Caco-2 (cell line): ENCODE measurements around the gene HTT. TPM values are rescaled to one million over a fixed set of nuclear protein-coding genes. Genes with fewer than 3 reads are reported as not detected.
A peak's percentile ranks its signal among the peaks of the same experiment; 100 is the strongest.
"Not testable (repeated sequence)": the region's sequence is repeated elsewhere in the genome, so short reads cannot be mapped to it uniquely, and the experiment has no call there.

ENCODE experiments used
- BruUV-seq: library from RNA; stranded (reverse); fragments of 400-500 nt; replicated peaks from 2 replicates; lab custom pipeline; 2021; lab: Mats Ljungman, UMichigan
- CTCF ChIA-PET: fragments of 300-600 bp; sonication (Branson Sonifier 250); formaldehyde crosslinking; loops from one replicate; lab custom pipeline; 2022; ENCODE audit warnings: antibody characterized with exemption; lab: Charles Lee
- POLR2A ChIA-PET: fragments of 300-600 bp; sonication (Branson Sonifier 250); formaldehyde crosslinking; loops from one replicate; lab custom pipeline; 2022; ENCODE audit warnings: antibody characterized with exemption; lab: Charles Lee
- DNase-seq, 2 experiments: peaks; one replicate each; pipeline versions ENCODE4 v3.0.0 to v3.0.0-alpha.2; 2020 to 2022
- H3K27me3 ChIP-seq: replicated peaks from 2 replicates; pipeline ENCODE4 v1.6.0; 2011; ENCODE audit warnings: low read length; ENCODE audit not compliant: control insufficient read depth, insufficient read depth
- H3K36me3 ChIP-seq: 2 replicates; pipeline ENCODE4 v1.5.1; 2011; ENCODE audit warnings: low read length; ENCODE audit not compliant: control insufficient read depth, insufficient read depth
- H3K4me1 ChIP-seq: fragments of 250-450 bp; sonication (Bioruptor Pico); 2 replicates; pipeline ENCODE4 v1.5.1; 2020; ENCODE audit warnings: mild to moderate bottlenecking
- H3K4me3 ChIP-seq: 2 replicates; pipeline ENCODE4 v1.5.1; 2011; ENCODE audit warnings: low read depth, mild to moderate bottlenecking, control low read depth, low read length
- H3K9me3 ChIP-seq: fragments of 250-450 bp; sonication (Bioruptor Pico); 2 replicates; pipeline ENCODE4 v1.5.1; 2020; ENCODE audit warnings: mild to moderate bottlenecking, moderate library complexity
- H3K27ac Mint-ChIP-seq: one replicate; pipeline ENCODE4 v1.8.0; 2022; ENCODE audit warnings: mixed read lengths; ENCODE audit not compliant: unreplicated experiment
- H3K27me3 Mint-ChIP-seq: one replicate; pipeline ENCODE4 v1.8.0; 2022; ENCODE audit warnings: mixed read lengths; ENCODE audit not compliant: insufficient read depth, unreplicated experiment
- H3K36me3 Mint-ChIP-seq: one replicate; pipeline ENCODE4 v1.8.0; 2022; ENCODE audit warnings: mild to moderate bottlenecking, mixed read lengths; ENCODE audit not compliant: insufficient read depth, unreplicated experiment
- H3K4me1 Mint-ChIP-seq: one replicate; pipeline ENCODE4 v1.8.0; 2022; ENCODE audit warnings: low read depth, mixed read lengths; ENCODE audit not compliant: unreplicated experiment
- H3K4me3 Mint-ChIP-seq: one replicate; pipeline ENCODE4 v1.8.0; 2022; ENCODE audit warnings: mild to moderate bottlenecking, moderate library complexity, mixed read lengths; ENCODE audit not compliant: unreplicated experiment
- H3K9me3 Mint-ChIP-seq: one replicate; pipeline ENCODE4 v1.8.0; 2022; ENCODE audit warnings: mixed read lengths; ENCODE audit not compliant: unreplicated experiment
- CTCF ChIP-seq, 2 experiments: fragments of 200-600 bp in 1 of 2; IDR thresholded peaks; 1 replicate in 1 of 2; 2 replicates in 1 of 2; pipeline versions ENCODE4 v1.5.1 to v1.8.0; 2011 to 2022; ENCODE audit warnings: antibody characterized with exemption in 1 of 2, control low read depth in 1 of 2, inconsistent platforms in 1 of 2, low read depth in 1 of 2, low read length in 1 of 2, mild to moderate bottlenecking in 1 of 2, moderate library complexity in 1 of 2; ENCODE audit not compliant: insufficient read depth in 1 of 2, severe bottlenecking in 1 of 2, unreplicated experiment in 1 of 2
- intact Hi-C: fragments of 100-400 bp; cut with micrococcal nuclease; formaldehyde crosslinking; loops from one replicate; pipeline ENCODE4 v1.10.0; 2022; ENCODE audit not compliant: unreplicated experiment
- total RNA-seq: library from RNA; stranded (reverse); gene quantifications from 2 replicates; pipeline ENCODE4 v1.2.3, GENCODE V29; 2022

Gene HTT
- total RNA-seq, 1 experiment from 2014 or later, result 63.3 TPM

- Histone ChIP-seq H3K9me3 (no peaks in the 10 kb centered on the region), H3K36me3 (no peaks in the 10 kb centered on the region), H3K27me3 (no peaks in the 10 kb centered on the region), H3K4me3 (no peak overlapping the region), H3K4me1 (peaks cover 26% of the 10 kb centered on the region)
- BruUV-seq, result no TSS peak
- POLR2A ChIA-PET, result no interaction called here
- Mint-ChIP-seq H3K27me3 (no peaks in the 10 kb centered on the region), H3K36me3 (peaks cover 8% of the 10 kb centered on the region), H3K9me3 (no peaks in the 10 kb centered on the region), H3K4me3 (no peak overlapping the region), H3K4me1 (peaks cover 22% of the 10 kb centered on the region), H3K27ac (no peak overlapping the region)
- no peak for DNase-seq
- CTCF ChIA-PET, result no interaction called here
- no peak for TF ChIP-seq CTCF (IDR thresholded peaks at IDR 0.05; ENCODE audit: insufficient read depth in 1 of 2, low read depth in 1 of 2, low read length in 1 of 2, severe bottlenecking in 1 of 2, unreplicated experiment in 1 of 2)
- intact Hi-C loops, result loop anchor here (2.0 to 5.0 kb wide), 2 partner anchors 61 to 91 kb away; no protein-coding TSS in a partner anchor
Observed at GRCh38 chr4:3046162-3046561, 28.3 kb upstream of the HTT start.

- no peaks in the 10 kb centered on the region for H3K27me3 Mint-ChIP-seq
- H3K9me3 ChIP-seq, result no peaks in the 10 kb centered on the region
- no peak overlapping the region for H3K27ac Mint-ChIP-seq
- no peaks in the 10 kb centered on the region for H3K9me3 Mint-ChIP-seq
- no peak for TF ChIP-seq CTCF (IDR thresholded peaks at IDR 0.05; ENCODE audit: insufficient read depth in 1 of 2, low read depth in 1 of 2, low read length in 1 of 2, severe bottlenecking in 1 of 2, unreplicated experiment in 1 of 2)
- no peak overlapping the region for H3K4me3 Mint-ChIP-seq
- BruUV-seq, result no TSS peak
- no peaks in the 10 kb centered on the region for H3K27me3 ChIP-seq
- no peak for DNase-seq
- H3K36me3 ChIP-seq, result no peaks in the 10 kb centered on the region
- intact Hi-C loops, result loop anchor here (2.0 to 5.0 kb wide), 2 partner anchors 61 to 90 kb away; no protein-coding TSS in a partner anchor
- H3K36me3 Mint-ChIP-seq, result peaks cover 6% of the 10 kb centered on the region
- peaks cover 22% of the 10 kb centered on the region for H3K4me1 Mint-ChIP-seq
- POLR2A ChIA-PET, result no interaction called here
- peaks cover 23% of the 10 kb centered on the region for H3K4me1 ChIP-seq
- no peak overlapping the region for H3K4me3 ChIP-seq
- CTCF ChIA-PET, result interaction anchor here (0.6 kb wide), 1 partner anchor 78 kb away, joined by 4 read pairs; no protein-coding TSS in a partner anchor
Observed at GRCh38 chr4:3046623-3047022, 27.9 kb upstream of the HTT start.

GRCh38 chr4:3047464-3048286 lies 26.8 kb upstream of the HTT start:
- peak; percentile 54 to 84 for TF ChIP-seq CTCF (IDR thresholded peaks at IDR 0.05; ENCODE audit: insufficient read depth in 1 of 2, low read depth in 1 of 2, low read length in 1 of 2, severe bottlenecking in 1 of 2, unreplicated experiment in 1 of 2)
- H3K4me3 ChIP-seq, result no peak overlapping the region

GRCh38 chr4:3051141-3051897 lies 23.2 kb upstream of the HTT start:
- H3K27me3 ChIP-seq, H3K9me3 ChIP-seq, H3K27me3 Mint-ChIP-seq, H3K4me1 Mint-ChIP-seq, H3K4me1 ChIP-seq, BruUV-seq, H3K36me3 Mint-ChIP-seq, H3K4me3 ChIP-seq, CTCF ChIA-PET, intact Hi-C loops, H3K4me3 Mint-ChIP-seq, POLR2A ChIA-PET, H3K27ac Mint-ChIP-seq, DNase-seq, H3K36me3 ChIP-seq: not testable (repeated sequence)
- peaks cover 21% of the 10 kb centered on the region for H3K9me3 Mint-ChIP-seq

More at GRCh38 chr4:3047464-3048286, 26.8 kb upstream of the HTT start:
- H3K4me3 Mint-ChIP-seq, result peak overlapping the region; percentile 70
- no peaks in the 10 kb centered on the region for H3K9me3 Mint-ChIP-seq
- ChIA-PET CTCF (interaction anchor here (0.6 kb wide), 1 partner anchor 79 kb away, joined by 4 read pairs; no protein-coding TSS in a partner anchor), POLR2A (no interaction called here)
- no peak overlapping the region for H3K27ac Mint-ChIP-seq
- intact Hi-C loops, result loop anchor here (2.0 to 5.0 kb wide), 2 partner anchors 60 to 89 kb away; no protein-coding TSS in a partner anchor
- no peaks in the 10 kb centered on the region for H3K27me3 ChIP-seq
- H3K36me3 Mint-ChIP-seq, result no peaks in the 10 kb centered on the region
- BruUV-seq, result no TSS peak
- peaks cover 14% of the 10 kb centered on the region for H3K4me1 ChIP-seq
- H3K4me1 Mint-ChIP-seq, result peaks cover 13% of the 10 kb centered on the region
- H3K36me3 ChIP-seq, result no peaks in the 10 kb centered on the region
- no peaks in the 10 kb centered on the region for H3K27me3 Mint-ChIP-seq
- DNase-seq, result peak; percentile 78 to 80
- no peaks in the 10 kb centered on the region for H3K9me3 ChIP-seq
